GM12878 (cell line): ENCODE data around the gene GABPB2. TPM values are rescaled to one million over a fixed set of nuclear protein-coding genes. Genes with fewer than 3 reads are reported as not detected.

Experiments
- BACH1 ChIP-seq: fragments of 450-650 bp; IDR thresholded peaks from 2 replicates; pipeline ENCODE4 v1.6.1; 2017; ENCODE audit warnings: mild to moderate bottlenecking, borderline replicate concordance
- BRCA1 ChIP-seq: IDR thresholded peaks from 2 replicates; pipeline ENCODE4 v1.6.1; 2011; ENCODE audit warnings: low read depth, low read length, improper control_type of control experiment
- CREM ChIP-seq: IDR thresholded peaks from 2 replicates; pipeline ENCODE4 v1.6.1; 2014; ENCODE audit warnings: antibody characterized with exemption, low read depth
- CTCF ChIP-seq, 3 experiments: IDR thresholded peaks in 2 of 3; conservative IDR thresholded peaks in 1 of 3; 2 replicates each; pipeline ENCODE4 v1.5.1; 2011; ENCODE audit warnings: low read depth in 3 of 3, low read length in 3 of 3, mild to moderate bottlenecking in 3 of 3, control low read depth in 2 of 3, moderate library complexity in 2 of 3, inconsistent platforms in 1 of 3, mixed read lengths in 1 of 3; ENCODE audit not compliant: control insufficient read depth in 2 of 3, insufficient read depth in 1 of 3; ENCODE audit errors: extremely low read depth in 1 of 3
- DPF2 ChIP-seq: fragments of 450-650 bp; IDR thresholded peaks from 2 replicates; pipeline ENCODE4 v1.6.1; 2017; ENCODE audit warnings: mild to moderate bottlenecking
- ETV6 ChIP-seq, 2 experiments: fragments of 450-650 bp in 1 of 2; IDR thresholded peaks in 1 of 2; conservative IDR thresholded peaks in 1 of 2; 2 replicates each; pipeline ENCODE4 v1.6.1; 2014; ENCODE audit warnings: antibody characterized with exemption in 1 of 2, borderline replicate concordance in 1 of 2, low read depth in 1 of 2, mild to moderate bottlenecking in 1 of 2, moderate library complexity in 1 of 2
- GABPA ChIP-seq: IDR thresholded peaks from 2 replicates; pipeline ENCODE4 v1.6.1; 2014; ENCODE audit warnings: antibody characterized with exemption, low read depth, mild to moderate bottlenecking, inconsistent platforms
- HDGF ChIP-seq: fragments of 450-650 bp; IDR thresholded peaks from 2 replicates; pipeline ENCODE4 v1.6.1; 2016; ENCODE audit warnings: antibody characterized with exemption
- IRF4 ChIP-seq: IDR thresholded peaks from 2 replicates; pipeline ENCODE4 v1.6.1; 2011; ENCODE audit warnings: low read depth, low read length
- KDM1A ChIP-seq: fragments of 200-600 bp; sonication (generic); IDR thresholded peaks from 2 replicates; pipeline ENCODE4 v1.6.1; 2016; ENCODE audit warnings: borderline replicate concordance
- KLF5 ChIP-seq: fragments of 450-650 bp; IDR thresholded peaks from 2 replicates; pipeline ENCODE4 v1.6.1; 2014; ENCODE audit warnings: mild to moderate bottlenecking; ENCODE audit not compliant: partially characterized antibody
- NFIC ChIP-seq: IDR thresholded peaks from 2 replicates; pipeline ENCODE4 v1.6.1; 2012; ENCODE audit warnings: low read depth, mild to moderate bottlenecking, inconsistent platforms, low read length, moderate library complexity
- PAX8 ChIP-seq: fragments of 450-650 bp; IDR thresholded peaks from 2 replicates; pipeline ENCODE4 v1.6.1; 2017; ENCODE audit warnings: mild to moderate bottlenecking, moderate library complexity
- POLR2AphosphoS5 ChIP-seq: IDR thresholded peaks from 2 replicates; pipeline ENCODE4 v1.6.1; 2011; ENCODE audit warnings: mild to moderate bottlenecking, low read length, inconsistent platforms
- POU2F2 ChIP-seq: IDR thresholded peaks from 3 replicates; pipeline ENCODE4 v1.6.1; 2011; ENCODE audit warnings: low read depth, mild to moderate bottlenecking, low read length, borderline replicate concordance
- RB1 ChIP-seq: fragments of 450-650 bp; formaldehyde crosslinking; IDR thresholded peaks from 2 replicates; pipeline ENCODE4 v1.6.1; 2017; ENCODE audit warnings: mild to moderate bottlenecking, borderline replicate concordance
- RELA ChIP-seq: fragments of 450-650 bp; IDR thresholded peaks from 2 replicates; pipeline ENCODE4 v1.8.0; 2014; ENCODE audit warnings: borderline replicate concordance; ENCODE audit not compliant: partially characterized antibody
- SIX5 ChIP-seq: IDR thresholded peaks from 2 replicates; pipeline ENCODE4 v1.6.1; 2011; ENCODE audit warnings: mild to moderate bottlenecking, low read depth, low read length, moderate library complexity; ENCODE audit not compliant: severe bottlenecking
- SMAD1 ChIP-seq: fragments of 450-650 bp; IDR thresholded peaks from 2 replicates; pipeline ENCODE4 v1.6.1; 2018; ENCODE audit warnings: mild to moderate bottlenecking, low read depth; ENCODE audit not compliant: partially characterized antibody
- TAF1 ChIP-seq: IDR thresholded peaks from 2 replicates; pipeline ENCODE4 v1.6.1; 2011; ENCODE audit warnings: mild to moderate bottlenecking, low read depth, low read length, borderline replicate concordance
- polyA plus RNA-seq, 11 experiments: library from polyadenylated mRNA; depleted of rRNA in 4 of 11; unstranded in 6 of 11; stranded (reverse) in 5 of 11; fragments of >200 nt; fragmentation: Nextera tagmentation in 4 of 11; fragmentation: Illumina TruSeq in 1 of 11; extraction: Ambion mirVana in 4 of 11; extraction: Trizol in 1 of 11; gene quantifications; 1 replicate in 1 of 11; 2 replicates in 10 of 11; pipeline versions ENCODE4 v1.2.1 to v1.2.3, GENCODE V29; 2011 to 2016; ENCODE audit warnings: inconsistent platforms in 2 of 11, missing spikeins in 2 of 11, low read depth in 1 of 11
- total RNA-seq, 4 experiments: library from RNA; depleted of rRNA in 3 of 4; stranded (reverse); fragments of >200 nt in 3 of 4; fragmentation: Illumina TruSeq in 1 of 4; extraction: Trizol in 1 of 4; gene quantifications; 2 replicates each; pipeline versions ENCODE4 v1.2.1 to v1.2.3, GENCODE V29; 2013 to 2021
- TF ChIP-seq, protein P1 (sequence below): fragments of 450-650 bp; IDR thresholded peaks from 2 replicates; pipeline ENCODE4 v1.6.1; 2017; ENCODE audit warnings: mild to moderate bottlenecking, moderate library complexity
- TF ChIP-seq, protein P2 (sequence below): fragments of 450-650 bp; IDR thresholded peaks from 2 replicates; pipeline ENCODE4 v1.6.1; 2016; ENCODE audit warnings: mild to moderate bottlenecking

The GABPB2 gene
- total and polyA plus RNA-seq, 10 of the 15 experiments (the other 5 are each of a cell fraction or from before 2014, with no cell fraction given) = 2.3 to 10.5 (median 6.9) TPM

DNA sequence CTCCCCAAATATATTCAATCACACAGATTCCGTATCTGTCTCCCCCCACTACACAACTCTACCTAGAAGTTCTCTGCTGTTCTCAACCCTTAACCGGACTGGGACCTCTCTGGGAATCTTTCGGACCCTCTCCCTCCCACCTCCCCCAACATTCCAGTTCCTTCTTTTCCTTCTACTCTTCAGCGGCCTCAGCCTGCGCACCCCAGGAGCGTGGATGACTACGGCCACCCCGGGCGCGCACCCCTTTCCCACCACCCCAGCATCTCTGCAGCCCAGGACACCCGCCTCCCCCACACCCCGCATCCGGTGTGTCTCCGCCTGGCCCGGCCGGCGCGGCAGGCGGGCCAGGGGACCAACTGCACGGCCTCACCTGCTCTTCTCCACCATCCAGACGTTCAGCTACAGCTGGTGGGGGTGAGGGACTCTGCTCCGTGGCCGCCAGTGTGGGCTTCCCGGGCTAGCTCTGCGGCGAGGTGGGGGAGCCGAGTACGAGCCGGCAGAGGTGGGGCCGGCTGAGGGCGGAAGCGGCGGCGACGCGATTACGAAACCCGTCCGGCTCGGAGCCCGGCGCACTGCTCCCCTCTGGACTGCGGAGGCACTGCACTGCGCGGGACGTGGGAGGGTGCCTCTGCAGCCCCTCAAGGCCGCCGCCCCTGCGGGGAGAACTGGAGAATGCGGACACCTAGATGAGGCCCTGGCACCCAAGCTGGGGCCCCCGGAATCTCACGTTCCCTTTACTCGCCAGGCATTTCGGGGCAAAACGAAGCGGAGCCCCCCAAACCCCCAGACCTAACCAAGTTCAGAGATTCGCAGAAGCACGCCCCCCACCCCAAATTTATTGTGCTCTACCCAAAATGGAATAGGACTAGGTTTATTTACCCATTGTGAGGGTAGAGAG is 11.2 kb upstream of the GABPB2 start, which contains the start of gene CDC42SE1 (continued):
- TF ChIP-seq, protein P1, sequence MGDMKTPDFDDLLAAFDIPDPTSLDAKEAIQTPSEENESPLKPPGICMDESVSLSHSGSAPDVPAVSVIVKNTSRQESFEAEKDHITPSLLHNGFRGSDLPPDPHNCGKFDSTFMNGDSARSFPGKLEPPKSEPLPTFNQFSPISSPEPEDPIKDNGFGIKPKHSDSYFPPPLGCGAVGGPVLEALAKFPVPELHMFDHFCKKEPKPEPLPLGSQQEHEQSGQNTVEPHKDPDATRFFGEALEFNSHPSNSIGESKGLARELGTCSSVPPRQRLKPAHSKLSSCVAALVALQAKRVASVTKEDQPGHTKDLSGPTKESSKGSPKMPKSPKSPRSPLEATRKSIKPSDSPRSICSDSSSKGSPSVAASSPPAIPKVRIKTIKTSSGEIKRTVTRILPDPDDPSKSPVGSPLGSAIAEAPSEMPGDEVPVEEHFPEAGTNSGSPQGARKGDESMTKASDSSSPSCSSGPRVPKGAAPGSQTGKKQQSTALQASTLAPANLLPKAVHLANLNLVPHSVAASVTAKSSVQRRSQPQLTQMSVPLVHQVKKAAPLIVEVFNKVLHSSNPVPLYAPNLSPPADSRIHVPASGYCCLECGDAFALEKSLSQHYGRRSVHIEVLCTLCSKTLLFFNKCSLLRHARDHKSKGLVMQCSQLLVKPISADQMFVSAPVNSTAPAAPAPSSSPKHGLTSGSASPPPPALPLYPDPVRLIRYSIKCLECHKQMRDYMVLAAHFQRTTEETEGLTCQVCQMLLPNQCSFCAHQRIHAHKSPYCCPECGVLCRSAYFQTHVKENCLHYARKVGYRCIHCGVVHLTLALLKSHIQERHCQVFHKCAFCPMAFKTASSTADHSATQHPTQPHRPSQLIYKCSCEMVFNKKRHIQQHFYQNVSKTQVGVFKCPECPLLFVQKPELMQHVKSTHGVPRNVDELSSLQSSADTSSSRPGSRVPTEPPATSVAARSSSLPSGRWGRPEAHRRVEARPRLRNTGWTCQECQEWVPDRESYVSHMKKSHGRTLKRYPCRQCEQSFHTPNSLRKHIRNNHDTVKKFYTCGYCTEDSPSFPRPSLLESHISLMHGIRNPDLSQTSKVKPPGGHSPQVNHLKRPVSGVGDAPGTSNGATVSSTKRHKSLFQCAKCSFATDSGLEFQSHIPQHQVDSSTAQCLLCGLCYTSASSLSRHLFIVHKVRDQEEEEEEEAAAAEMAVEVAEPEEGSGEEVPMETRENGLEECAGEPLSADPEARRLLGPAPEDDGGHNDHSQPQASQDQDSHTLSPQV = no peak
- TF ChIP-seq POU2F2 (peak; percentile 66; the same call in 1 of the 3 replicates), BRCA1 (no peak), RB1 (peak; percentile 76; the same call in 1 of the 2 replicates), CREM (peak; percentile 70), DPF2 (peak; percentile 84), POLR2AphosphoS5 (peak; percentile 92), ETV6 (conservative IDR thresholded peaks at IDR 0.05 in 1 of 2, IDR thresholded peaks at IDR 0.05 in 1 of 2; ENCODE audit: borderline replicate concordance in 1 of 2, low read depth in 1 of 2) (0 out of 4 replicates have a peak, but pooled peaks of 1 of the 2 experiments have one; percentile 24), NFIC (no peak), SMAD1 (no peak), HDGF (peak; percentile 92), GABPA (0 out of 2 replicates have a peak, but pooled peaks have one; percentile 31), KLF5 (peak; percentile 49), IRF4 (0 out of 2 replicates have a peak, but pooled peaks have one; percentile 57), SIX5 (no peak), TAF1 (peak; percentile 86), BACH1 (peak; percentile 78; the same call in 1 of the 2 replicates), RELA (peak; percentile 54), CTCF (IDR thresholded peaks at IDR 0.05 in 2 of 3, conservative IDR thresholded peaks at IDR 0.05 in 1 of 3; ENCODE audit: control insufficient read depth in 2 of 3, extremely low read depth in 1 of 3, insufficient read depth in 1 of 3, low read depth in 3 of 3, low read length in 3 of 3) (peak; percentile 75 to 90 (median 84)), PAX8 (no peak), KDM1A (no peak)
- TF ChIP-seq, protein P2, sequence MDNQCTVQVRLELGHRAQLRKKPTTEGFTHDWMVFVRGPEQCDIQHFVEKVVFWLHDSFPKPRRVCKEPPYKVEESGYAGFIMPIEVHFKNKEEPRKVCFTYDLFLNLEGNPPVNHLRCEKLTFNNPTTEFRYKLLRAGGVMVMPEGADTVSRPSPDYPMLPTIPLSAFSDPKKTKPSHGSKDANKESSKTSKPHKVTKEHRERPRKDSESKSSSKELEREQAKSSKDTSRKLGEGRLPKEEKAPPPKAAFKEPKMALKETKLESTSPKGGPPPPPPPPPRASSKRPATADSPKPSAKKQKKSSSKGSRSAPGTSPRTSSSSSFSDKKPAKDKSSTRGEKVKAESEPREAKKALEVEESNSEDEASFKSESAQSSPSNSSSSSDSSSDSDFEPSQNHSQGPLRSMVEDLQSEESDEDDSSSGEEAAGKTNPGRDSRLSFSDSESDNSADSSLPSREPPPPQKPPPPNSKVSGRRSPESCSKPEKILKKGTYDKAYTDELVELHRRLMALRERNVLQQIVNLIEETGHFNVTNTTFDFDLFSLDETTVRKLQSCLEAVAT = peak; percentile 73; the same call in 1 of the 2 replicates
